Ishikawa (cell line): ENCODE measurements around the gene NAP1L5.

Source experiments
- CEBPB ChIP-seq: IDR thresholded peaks from 2 replicates; pipeline ENCODE4 v1.6.1; 2012
- CREB1 ChIP-seq: IDR thresholded peaks from 2 replicates; pipeline ENCODE4 v1.6.1; 2012; ENCODE audit warnings: low read depth
- EGR1 ChIP-seq: IDR thresholded peaks from 2 replicates; pipeline ENCODE4 v1.6.1; 2012
- EP300 ChIP-seq: IDR thresholded peaks from 2 replicates; pipeline ENCODE4 v1.6.1; 2012; ENCODE audit warnings: borderline replicate concordance
- FOXM1 ChIP-seq: IDR thresholded peaks from 2 replicates; pipeline ENCODE4 v1.6.1; 2012; ENCODE audit warnings: low read depth, borderline replicate concordance
- NFIC ChIP-seq: IDR thresholded peaks from 2 replicates; pipeline ENCODE4 v1.6.1; 2012
- RAD21 ChIP-seq: IDR thresholded peaks from 2 replicates; pipeline ENCODE4 v1.6.1; 2012; ENCODE audit warnings: low read depth
- TAF1 ChIP-seq: IDR thresholded peaks from 2 replicates; pipeline ENCODE4 v1.6.1; 2012; ENCODE audit warnings: low read depth, mild to moderate bottlenecking
- TCF12 ChIP-seq: IDR thresholded peaks from 2 replicates; pipeline ENCODE4 v1.6.1; 2012; ENCODE audit warnings: low read depth
- YY1 ChIP-seq: IDR thresholded peaks from 2 replicates; pipeline ENCODE4 v1.6.1; 2012; ENCODE audit warnings: low read depth
- TF ChIP-seq, protein P1 (sequence below): IDR thresholded peaks from 2 replicates; pipeline ENCODE4 v1.6.1; 2012; ENCODE audit warnings: low read depth, mild to moderate bottlenecking
- TF ChIP-seq, protein P2 (sequence below): IDR thresholded peaks from 2 replicates; pipeline ENCODE4 v1.6.1; 2012
- TF ChIP-seq, protein P3 (sequence below): IDR thresholded peaks from 2 replicates; pipeline ENCODE4 v1.6.1; 2012

DNA sequence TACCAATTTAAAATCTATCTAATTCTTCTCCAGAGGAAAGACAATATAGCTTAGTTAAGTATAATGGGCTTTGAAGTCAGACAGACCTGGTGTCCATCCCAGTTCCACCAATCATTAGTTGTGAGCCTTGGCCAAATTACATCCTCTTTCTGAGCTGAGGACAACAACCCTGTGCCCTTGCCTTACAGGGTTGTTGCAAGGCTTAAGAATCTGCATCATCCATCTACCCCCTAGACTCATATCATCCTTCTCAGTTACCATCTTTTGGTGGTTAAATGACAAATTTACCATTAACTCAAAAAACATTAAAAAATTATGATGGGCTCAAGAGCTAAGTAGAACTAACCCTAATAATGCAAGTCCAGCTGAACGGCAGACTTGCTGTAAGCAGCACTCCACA lies 51.6 kb downstream of the NAP1L5 start:
- no peak for TF ChIP-seq EGR1
- TF ChIP-seq, protein P1, sequence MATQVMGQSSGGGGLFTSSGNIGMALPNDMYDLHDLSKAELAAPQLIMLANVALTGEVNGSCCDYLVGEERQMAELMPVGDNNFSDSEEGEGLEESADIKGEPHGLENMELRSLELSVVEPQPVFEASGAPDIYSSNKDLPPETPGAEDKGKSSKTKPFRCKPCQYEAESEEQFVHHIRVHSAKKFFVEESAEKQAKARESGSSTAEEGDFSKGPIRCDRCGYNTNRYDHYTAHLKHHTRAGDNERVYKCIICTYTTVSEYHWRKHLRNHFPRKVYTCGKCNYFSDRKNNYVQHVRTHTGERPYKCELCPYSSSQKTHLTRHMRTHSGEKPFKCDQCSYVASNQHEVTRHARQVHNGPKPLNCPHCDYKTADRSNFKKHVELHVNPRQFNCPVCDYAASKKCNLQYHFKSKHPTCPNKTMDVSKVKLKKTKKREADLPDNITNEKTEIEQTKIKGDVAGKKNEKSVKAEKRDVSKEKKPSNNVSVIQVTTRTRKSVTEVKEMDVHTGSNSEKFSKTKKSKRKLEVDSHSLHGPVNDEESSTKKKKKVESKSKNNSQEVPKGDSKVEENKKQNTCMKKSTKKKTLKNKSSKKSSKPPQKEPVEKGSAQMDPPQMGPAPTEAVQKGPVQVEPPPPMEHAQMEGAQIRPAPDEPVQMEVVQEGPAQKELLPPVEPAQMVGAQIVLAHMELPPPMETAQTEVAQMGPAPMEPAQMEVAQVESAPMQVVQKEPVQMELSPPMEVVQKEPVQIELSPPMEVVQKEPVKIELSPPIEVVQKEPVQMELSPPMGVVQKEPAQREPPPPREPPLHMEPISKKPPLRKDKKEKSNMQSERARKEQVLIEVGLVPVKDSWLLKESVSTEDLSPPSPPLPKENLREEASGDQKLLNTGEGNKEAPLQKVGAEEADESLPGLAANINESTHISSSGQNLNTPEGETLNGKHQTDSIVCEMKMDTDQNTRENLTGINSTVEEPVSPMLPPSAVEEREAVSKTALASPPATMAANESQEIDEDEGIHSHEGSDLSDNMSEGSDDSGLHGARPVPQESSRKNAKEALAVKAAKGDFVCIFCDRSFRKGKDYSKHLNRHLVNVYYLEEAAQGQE: no peak
- TF ChIP-seq NFIC: no peak
- no peak for TF ChIP-seq TCF12
- TF ChIP-seq YY1: no peak
- no peak for TF ChIP-seq FOXM1
- no peak for TF ChIP-seq CREB1
- TF ChIP-seq EP300: no peak
- TF ChIP-seq, protein P2, sequence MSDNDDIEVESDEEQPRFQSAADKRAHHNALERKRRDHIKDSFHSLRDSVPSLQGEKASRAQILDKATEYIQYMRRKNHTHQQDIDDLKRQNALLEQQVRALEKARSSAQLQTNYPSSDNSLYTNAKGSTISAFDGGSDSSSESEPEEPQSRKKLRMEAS: no peak
- no peak for TF ChIP-seq RAD21
- TF ChIP-seq CEBPB: no peak
- TF ChIP-seq, protein P3, sequence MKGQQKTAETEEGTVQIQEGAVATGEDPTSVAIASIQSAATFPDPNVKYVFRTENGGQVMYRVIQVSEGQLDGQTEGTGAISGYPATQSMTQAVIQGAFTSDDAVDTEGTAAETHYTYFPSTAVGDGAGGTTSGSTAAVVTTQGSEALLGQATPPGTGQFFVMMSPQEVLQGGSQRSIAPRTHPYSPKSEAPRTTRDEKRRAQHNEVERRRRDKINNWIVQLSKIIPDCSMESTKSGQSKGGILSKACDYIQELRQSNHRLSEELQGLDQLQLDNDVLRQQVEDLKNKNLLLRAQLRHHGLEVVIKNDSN: no peak
- no peak for TF ChIP-seq TAF1
